GM12878 (cell line): ENCODE measurements around the gene TMCO1. TPM values are rescaled to one million over a fixed set of nuclear protein-coding genes. Genes with fewer than 3 reads are reported as not detected.

ENCODE experiments used
- ATAC-seq: fragments of 200-7000 bp; cut with Tn5 transposase; 3 replicates; pipeline ENCODE4 v1.9.1; 2020; ENCODE audit warnings: mild to moderate bottlenecking, moderate library complexity
- BruUV-seq: library from RNA; stranded (reverse); fragments of 400-500 nt; replicated peaks from 2 replicates; lab custom pipeline; 2021; lab: Mats Ljungman, UMichigan
- CTCF ChIA-PET: fragments of 300-600 bp; sonication (Branson Sonifier 250); formaldehyde crosslinking; extraction: SDS; loops from one replicate; lab custom pipeline; 2021; ENCODE audit warnings: inconsistent platforms; lab: Yijun Ruan, JAX
- POLR2A ChIA-PET: fragments of 350-600 bp; formaldehyde crosslinking; extraction: SDS; loops from one replicate; lab custom pipeline; 2021; ENCODE audit warnings: inconsistent platforms; lab: Charles Lee
- RAD21 ChIA-PET: fragments of 300-600 bp; sonication (Branson Sonifier 250); formaldehyde crosslinking; loops from one replicate; lab custom pipeline; 2023; ENCODE audit warnings: antibody characterized with exemption; ENCODE audit not compliant: unreplicated experiment; lab: Charles Lee
- SMC1A ChIA-PET: fragments of 300-600 bp; sonication (Branson Sonifier 250); formaldehyde crosslinking; loops from one replicate; lab custom pipeline; 2023; ENCODE audit not compliant: unreplicated experiment, uncharacterized antibody; lab: Charles Lee
- DNase-seq: peaks from one replicate; pipeline ENCODE4 v3.0.0-alpha.2; 2011; ENCODE audit warnings: low read depth, low spot score
- FAIRE-seq: peaks from 3 replicates; lab custom pipeline; 2011; peaks lifted over from hg19 to GRCh38; lab: Jason Lieb, UNC
- H2AFZ ChIP-seq: 2 replicates; pipeline ENCODE4 v1.6.0; 2011; ENCODE audit warnings: low read depth, low read length, control low read depth; ENCODE audit not compliant: control insufficient read depth
- H3K27ac ChIP-seq: 2 replicates; pipeline ENCODE4 v1.5.1; 2011; ENCODE audit warnings: control low read depth; ENCODE audit not compliant: control insufficient read depth, insufficient read depth
- H3K27me3 ChIP-seq, 2 experiments: replicated peaks in 1 of 2; 2 replicates each; pipeline versions ENCODE4 v1.6.0 to v1.6.1; 2011; ENCODE audit warnings: low read length in 1 of 2; ENCODE audit not compliant: control insufficient read depth in 2 of 2, insufficient read depth in 2 of 2
- H3K36me3 ChIP-seq, 2 experiments: 2 replicates each; pipeline ENCODE4 v1.5.1; 2011; ENCODE audit warnings: low read length in 1 of 2; ENCODE audit not compliant: control insufficient read depth in 2 of 2, insufficient read depth in 2 of 2
- H3K4me1 ChIP-seq: 2 replicates; pipeline ENCODE4 v1.6.1; 2011; ENCODE audit warnings: mild to moderate bottlenecking, low read length, moderate library complexity, mixed read lengths; ENCODE audit not compliant: control insufficient read depth, insufficient read depth
- H3K4me2 ChIP-seq: 2 replicates; pipeline ENCODE4 v1.6.0; 2011; ENCODE audit warnings: control low read depth; ENCODE audit not compliant: control insufficient read depth, insufficient read depth
- H3K4me3 ChIP-seq: fragments of 200-600 bp; sonication (generic); 2 replicates; pipeline ENCODE4 v1.5.1; 2016
- H3K79me2 ChIP-seq: 2 replicates; pipeline ENCODE4 v1.6.0; 2011; ENCODE audit warnings: low read length; ENCODE audit not compliant: control insufficient read depth, insufficient read depth
- H3K9ac ChIP-seq: 2 replicates; pipeline ENCODE4 v1.8.0; 2011; ENCODE audit warnings: low read length, control low read depth, mixed read lengths; ENCODE audit not compliant: control insufficient read depth, insufficient read depth
- H3K9me3 ChIP-seq: replicated peaks from 3 replicates; pipeline ENCODE4 v1.5.1; 2011; ENCODE audit warnings: mild to moderate bottlenecking, low read length; ENCODE audit not compliant: control insufficient read depth, insufficient read depth
- H4K20me1 ChIP-seq: 2 replicates; pipeline ENCODE4 v1.6.0; 2011; ENCODE audit not compliant: control insufficient read depth, insufficient read depth
- EED ChIP-seq: sonication (generic); IDR thresholded peaks from 2 replicates; pipeline ENCODE4 v1.6.1; 2016; ENCODE audit warnings: antibody characterized with exemption, low read depth
- PAX5 ChIP-seq: IDR thresholded peaks from 2 replicates; pipeline ENCODE4 v1.6.1; 2011; ENCODE audit warnings: low read depth, low read length, borderline replicate concordance
- TCF3 ChIP-seq: IDR thresholded peaks from 2 replicates; pipeline ENCODE4 v1.6.1; 2012; ENCODE audit warnings: low read depth, mild to moderate bottlenecking, low read length, borderline replicate concordance; ENCODE audit not compliant: insufficient read depth
- ZSCAN29 ChIP-seq: fragments of 450-650 bp; IDR thresholded peaks from 2 replicates; pipeline ENCODE4 v1.6.1; 2017; ENCODE audit warnings: mild to moderate bottlenecking, moderate library complexity
- WGBS: methylation state at CpG from one replicate; pipeline ENCODE4 v1.1.6; 2016; ENCODE audit warnings: low lambda C conversion rate; ENCODE audit not compliant: insufficient replicate concordance, insufficient coverage; ENCODE audit errors: missing lambda C conversion rate; 5-methylcytosine and 5-hydroxymethylcytosine counted together
- in situ Hi-C: fragments of 300-500 bp; cut with MboI; formaldehyde crosslinking; loops from 9 replicates; pipeline ENCODE4 v1.14.3; 2018; ENCODE audit warnings: mixed read lengths
- intact Hi-C: fragments of 100-400 bp; cut with micrococcal nuclease; formaldehyde crosslinking; loops from one replicate; pipeline ENCODE4 v1.14.2; 2022; ENCODE audit not compliant: unreplicated experiment
- polyA plus RNA-seq, 11 experiments: library from polyadenylated mRNA; depleted of rRNA in 4 of 11; unstranded in 6 of 11; stranded (reverse) in 5 of 11; fragments of >200 nt; fragmentation: Nextera tagmentation in 4 of 11; fragmentation: Illumina TruSeq in 1 of 11; extraction: Ambion mirVana in 4 of 11; extraction: Trizol in 1 of 11; gene quantifications; 1 replicate in 1 of 11; 2 replicates in 10 of 11; pipeline versions ENCODE4 v1.2.1 to v1.2.3, GENCODE V29; 2011 to 2016; ENCODE audit warnings: inconsistent platforms in 2 of 11, missing spikeins in 2 of 11, low read depth in 1 of 11
- total RNA-seq, 4 experiments: library from RNA; depleted of rRNA in 3 of 4; stranded (reverse); fragments of >200 nt in 3 of 4; fragmentation: Illumina TruSeq in 1 of 4; extraction: Trizol in 1 of 4; gene quantifications; 2 replicates each; pipeline versions ENCODE4 v1.2.1 to v1.2.3, GENCODE V29; 2013 to 2021
- TF ChIP-seq, protein P1 (sequence below): IDR thresholded peaks from 2 replicates; pipeline ENCODE4 v1.6.1; 2011; ENCODE audit warnings: mild to moderate bottlenecking, low read depth, low read length, moderate library complexity; ENCODE audit not compliant: insufficient replicate concordance
- TF ChIP-seq, protein P2 (sequence below): IDR thresholded peaks from 2 replicates; pipeline ENCODE4 v1.6.1; 2012; ENCODE audit warnings: low read depth, low read length, improper control_type of control experiment
- TF ChIP-seq, protein P3 (sequence below): fragments of 450-650 bp; IDR thresholded peaks from 2 replicates; pipeline ENCODE4 v1.6.1; 2018; ENCODE audit warnings: mild to moderate bottlenecking, low read depth, moderate library complexity; ENCODE audit not compliant: partially characterized antibody

Gene TMCO1
- total and polyA plus RNA-seq, 10 of the 15 experiments (the other 5 are each of a cell fraction or from before 2014, with no cell fraction given) = 50.3 to 253 (median 126) TPM

DNA sequence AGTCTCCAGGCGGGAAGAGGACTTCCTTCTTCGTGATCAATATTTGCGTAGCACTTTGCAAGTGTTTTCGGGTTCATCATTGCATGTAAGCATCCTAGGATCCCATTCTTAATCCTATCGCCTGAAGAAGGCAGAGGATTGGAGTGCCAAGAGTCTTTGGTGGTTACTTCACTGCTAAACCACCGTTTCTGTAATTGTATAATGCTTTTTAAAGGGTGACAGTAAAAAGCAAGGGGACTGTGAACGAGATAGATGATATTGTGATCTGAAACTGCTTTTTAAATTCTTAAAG is 70.0 kb downstream of the TMCO1 start:
- Histone ChIP-seq H3K9me3 (peaks cover 2% of the 10 kb centered on the region; the same call in 1 of the 3 replicates), H3K4me2 (peak overlapping the region; percentile 99), H3K36me3 (peaks cover 0 to 3% of the 10 kb centered on the region in 2 experiments; a peak in 1 of 4 replicates), H3K9ac (peak overlapping the region; percentile 87), H3K27ac (peak overlapping the region; percentile 61), H3K79me2 (peaks cover 29% of the 10 kb centered on the region), H3K4me1 (no peaks in the 10 kb centered on the region; the same call in 1 of the 2 replicates), H2AFZ (peak overlapping the region; percentile 100), H3K27me3 (no peaks in the 10 kb centered on the region), H3K4me3 (peak overlapping the region; percentile 73), H4K20me1 (no peaks in the 10 kb centered on the region)
- CTCF ChIA-PET = interaction anchor here (1.1 to 3.5 kb wide), 8 partner anchors 13 to 226 kb away, joined by 3 to 50 read pairs (median 6); partner anchors contain the start of gene TMCO1
- no peak for TF ChIP-seq TCF3
- 0 out of 2 replicates have a peak, but pooled peaks have one; percentile 25 for TF ChIP-seq EED
- intact Hi-C loops = loop anchor here (5.0 kb wide), 1 partner anchor 66 kb away; the partner anchor contains the start of gene MGST3
- in situ Hi-C loops = no loop called here
- FAIRE-seq (no peak), ATAC-seq (no peak), DNase-seq (no peak)
- BruUV-seq = no TSS peak
- POLR2A ChIA-PET = interaction anchor here (0.7 to 2.7 kb wide), 3 partner anchors 12 to 98 kb away, joined by 3 to 13 read pairs (median 7); partner anchors contain the start of gene MGST3
- SMC1A ChIA-PET = interaction anchor here (1.5 to 3.9 kb wide), 5 partner anchors 12 to 173 kb away, joined by 3 to 39 read pairs (median 5); no protein-coding TSS in a partner anchor
- 0% methylated on average over 7 of the region's 7 CpGs for WGBS
- RAD21 ChIA-PET = interaction anchor here (1.0 to 2.8 kb wide), 12 partner anchors 13 to 305 kb away, joined by 3 to 24 read pairs (median 4); partner anchors contain the start of gene MGST3

DNA sequence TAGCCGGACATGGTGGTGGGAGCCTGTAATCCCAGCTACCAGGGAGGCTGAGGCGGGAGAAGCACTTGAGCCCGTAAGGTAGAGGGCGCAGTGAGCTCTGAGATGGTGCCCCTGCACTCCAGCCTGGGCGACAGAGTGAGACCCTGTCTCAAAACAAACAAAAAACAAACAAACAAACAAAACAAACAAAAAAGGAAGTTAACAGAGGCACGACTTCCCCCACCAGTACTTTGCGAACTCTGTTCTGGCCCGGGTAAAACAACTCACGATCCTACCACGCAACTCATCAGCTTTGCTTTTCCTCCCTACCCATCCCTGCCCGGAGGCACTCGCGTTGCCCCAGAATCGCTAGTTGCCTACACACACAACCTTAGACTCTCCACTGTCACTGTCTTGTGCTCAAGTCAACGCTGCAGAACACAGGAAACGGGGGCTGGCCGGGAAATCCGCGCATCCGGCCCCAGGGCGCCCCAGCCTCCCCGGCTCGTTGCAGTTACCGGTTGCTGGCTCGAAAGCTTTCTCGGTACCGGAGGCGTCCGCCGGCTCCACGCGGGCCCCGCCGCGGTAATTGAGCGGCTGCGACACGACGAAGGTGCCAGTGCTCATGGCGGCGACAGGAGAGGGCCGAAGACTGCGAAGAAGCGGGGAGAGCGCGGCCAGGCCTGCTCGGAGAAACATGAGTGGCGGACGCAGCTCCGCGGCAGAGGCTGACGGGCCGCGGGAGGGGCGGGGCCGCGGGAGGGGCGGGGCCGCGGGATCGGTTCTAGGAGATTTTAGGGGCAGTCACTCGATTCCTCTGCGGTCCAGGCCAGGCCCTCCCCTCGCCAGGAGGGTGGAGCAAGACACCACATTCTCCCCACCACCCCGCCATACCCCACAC is 70.5 kb downstream of the TMCO1 start, which contains the start of gene ALDH9A1:
Gene ALDH9A1 (minus strand): TSS at position 682 of the 880 bp plus-strand sequence. CDS start 4 bp downstream, at position 678.
- Histone ChIP-seq H3K4me3 (peak within 1 kb of the TSS; percentile 73), H3K4me1 (no peaks in the 10 kb centered on the region; the same call in 1 of the 2 replicates), H3K36me3 (peaks cover 0 to 3% of the 10 kb centered on the region in 2 experiments; a peak in 1 of 4 replicates), H3K4me2 (peak within 1 kb of the TSS; percentile 99), H3K27ac (peak within 1 kb of the TSS; percentile 93), H3K27me3 (no peaks in the 10 kb centered on the region), H3K9ac (peak within 1 kb of the TSS; percentile 87), H4K20me1 (no peaks in the 10 kb centered on the region), H3K79me2 (peaks cover 29% of the 10 kb centered on the region), H3K9me3 (peaks cover 2% of the 10 kb centered on the region; the same call in 1 of the 3 replicates), H2AFZ (peak within 1 kb of the TSS; percentile 100)
- intact Hi-C loops (loop anchor here (2.0 to 5.0 kb wide), 2 partner anchors 66 to 97 kb away; partner anchors contain the start of gene MGST3), in situ Hi-C loops (no loop called here)
- CTCF ChIA-PET = interaction anchor here (0.6 to 3.5 kb wide), 28 partner anchors 8 to 227 kb away, joined by 3 to 50 read pairs (median 5); partner anchors contain the start of genes MGST3 and TMCO1
- under 1% methylated on average over 64 of the region's 65 CpGs for WGBS
- SMC1A ChIA-PET = interaction anchor here (0.9 to 3.9 kb wide), 16 partner anchors 11 to 217 kb away, joined by 3 to 39 read pairs (median 4); partner anchors contain the start of gene TMCO1
- peak; percentile 70 for FAIRE-seq
- no TSS peak for BruUV-seq
- POLR2A ChIA-PET = interaction anchor here (0.5 to 2.7 kb wide), 9 partner anchors 12 to 161 kb away, joined by 3 to 13 read pairs (median 3); partner anchors contain the start of gene MGST3
- ATAC-seq = peak; percentile 95
- DNase-seq = peak; percentile 41
- RAD21 ChIA-PET = interaction anchor here (0.7 to 2.8 kb wide), 17 partner anchors 11 to 305 kb away, joined by 3 to 24 read pairs (median 4); partner anchors contain the start of genes MGST3 and TMCO1
- TF ChIP-seq PAX5 (0 out of 2 replicates have a peak, but pooled peaks have one; percentile 16), ZSCAN29 (no peak)
- TF ChIP-seq, protein P1, sequence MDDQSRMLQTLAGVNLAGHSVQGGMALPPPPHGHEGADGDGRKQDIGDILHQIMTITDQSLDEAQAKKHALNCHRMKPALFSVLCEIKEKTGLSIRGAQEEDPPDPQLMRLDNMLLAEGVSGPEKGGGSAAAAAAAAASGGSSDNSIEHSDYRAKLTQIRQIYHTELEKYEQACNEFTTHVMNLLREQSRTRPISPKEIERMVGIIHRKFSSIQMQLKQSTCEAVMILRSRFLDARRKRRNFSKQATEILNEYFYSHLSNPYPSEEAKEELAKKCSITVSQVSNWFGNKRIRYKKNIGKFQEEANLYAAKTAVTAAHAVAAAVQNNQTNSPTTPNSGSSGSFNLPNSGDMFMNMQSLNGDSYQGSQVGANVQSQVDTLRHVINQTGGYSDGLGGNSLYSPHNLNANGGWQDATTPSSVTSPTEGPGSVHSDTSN = peak; percentile 56
- TF ChIP-seq, protein P2, sequence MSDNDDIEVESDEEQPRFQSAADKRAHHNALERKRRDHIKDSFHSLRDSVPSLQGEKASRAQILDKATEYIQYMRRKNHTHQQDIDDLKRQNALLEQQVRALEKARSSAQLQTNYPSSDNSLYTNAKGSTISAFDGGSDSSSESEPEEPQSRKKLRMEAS = no peak
- TF ChIP-seq, protein P3, sequence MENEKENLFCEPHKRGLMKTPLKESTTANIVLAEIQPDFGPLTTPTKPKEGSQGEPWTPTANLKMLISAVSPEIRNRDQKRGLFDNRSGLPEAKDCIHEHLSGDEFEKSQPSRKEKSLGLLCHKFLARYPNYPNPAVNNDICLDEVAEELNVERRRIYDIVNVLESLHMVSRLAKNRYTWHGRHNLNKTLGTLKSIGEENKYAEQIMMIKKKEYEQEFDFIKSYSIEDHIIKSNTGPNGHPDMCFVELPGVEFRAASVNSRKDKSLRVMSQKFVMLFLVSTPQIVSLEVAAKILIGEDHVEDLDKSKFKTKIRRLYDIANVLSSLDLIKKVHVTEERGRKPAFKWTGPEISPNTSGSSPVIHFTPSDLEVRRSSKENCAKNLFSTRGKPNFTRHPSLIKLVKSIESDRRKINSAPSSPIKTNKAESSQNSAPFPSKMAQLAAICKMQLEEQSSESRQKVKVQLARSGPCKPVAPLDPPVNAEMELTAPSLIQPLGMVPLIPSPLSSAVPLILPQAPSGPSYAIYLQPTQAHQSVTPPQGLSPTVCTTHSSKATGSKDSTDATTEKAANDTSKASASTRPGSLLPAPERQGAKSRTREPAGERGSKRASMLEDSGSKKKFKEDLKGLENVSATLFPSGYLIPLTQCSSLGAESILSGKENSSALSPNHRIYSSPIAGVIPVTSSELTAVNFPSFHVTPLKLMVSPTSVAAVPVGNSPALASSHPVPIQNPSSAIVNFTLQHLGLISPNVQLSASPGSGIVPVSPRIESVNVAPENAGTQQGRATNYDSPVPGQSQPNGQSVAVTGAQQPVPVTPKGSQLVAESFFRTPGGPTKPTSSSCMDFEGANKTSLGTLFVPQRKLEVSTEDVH = no peak
